ENCODE data around the gene SULT4A1. TPM values are rescaled to one million over a fixed set of nuclear protein-coding genes. Genes with fewer than 3 reads are reported as not detected.

SULT4A1 gene
- total and polyA plus RNA-seq, 2 of the 4 experiments (the other 2 are of a cell fraction) = 1.1 to 5.2 TPM

GRCh38 chr22:43859621-43860020 lies 2.7 kb downstream of the SULT4A1 start:
- no peak overlapping the region for H3K27ac ChIP-seq (ENCODE audit: insufficient read depth, low read length)
- no peak overlapping the region for H3K9ac ChIP-seq (ENCODE audit: low read depth, low read length)
- CTCF ChIA-PET = no interaction called here
- H4K20me1 ChIP-seq (ENCODE audit: insufficient read depth, low read length) = no peaks in the 10 kb centered on the region; the same call in 1 of the 2 replicates
- no peak overlapping the region for H3K56ac ChIP-seq (ENCODE audit: extremely low read depth, insufficient read depth, low read length)
- H2AK5ac ChIP-seq (ENCODE audit: low read depth, low read length) = no peak overlapping the region
- H3K4me2 ChIP-seq (ENCODE audit: low read depth, low read length) = no peak overlapping the region
- intact Hi-C loops (cut with micrococcal nuclease) = no loop called here
- POLR2A ChIA-PET (ENCODE audit: unreplicated experiment) = no interaction called here
- peaks cover 6% of the 10 kb centered on the region for H3K27me3 ChIP-seq (ENCODE audit: control insufficient read depth, insufficient read depth, low read length)
- H2AK9ac ChIP-seq (replicated peaks; ENCODE audit: low read depth, low read length, poor library complexity) = no peak overlapping the region
- in situ Hi-C loops (cut with MboI; ENCODE audit: low sequenced_read_pairs) = no loop called here
- no peaks in the 10 kb centered on the region for H3K4me1 ChIP-seq (ENCODE audit: control insufficient read depth, insufficient read depth, low read length)
- no peak overlapping the region for H3K4me3 ChIP-seq (ENCODE audit: insufficient read depth, low read depth, low read length)
- H3K23ac ChIP-seq (ENCODE audit: low read depth, low read length) = no peak overlapping the region
- H3K9me3 ChIP-seq (ENCODE audit: control insufficient read depth, insufficient read depth, low read length) = no peaks in the 10 kb centered on the region
- H4K91ac ChIP-seq (ENCODE audit: insufficient read depth, low read depth, low read length) = no peak overlapping the region
- H3K9me1 ChIP-seq (ENCODE audit: insufficient read depth, low read length) = no peaks in the 10 kb centered on the region
- ATAC-seq (ENCODE audit: low read depth) = no peak
- no peak overlapping the region for H2BK20ac ChIP-seq (ENCODE audit: low read depth, low read length)
- no peak overlapping the region for H4K8ac ChIP-seq (ENCODE audit: low read depth in 2 of 2, low read length in 2 of 2)
- H3K79me1 ChIP-seq (ENCODE audit: low read depth in 1 of 2, low read length in 2 of 2) = peaks cover 0 to 4% of the 10 kb centered on the region in 2 experiments; a peak in 2 of 4 replicates
- H2BK120ac ChIP-seq (ENCODE audit: low read depth, low read length) = no peak overlapping the region
- TF ChIP-seq BHLHE40 (IDR thresholded peaks at IDR 0.05; ENCODE audit: low read depth, low read length) = no peak
- no peak for TF ChIP-seq USF2 (IDR thresholded peaks at IDR 0.05; ENCODE audit: low read depth, low read length)
- TF ChIP-seq CEBPB (IDR thresholded peaks at IDR 0.05; ENCODE audit: low read depth, low read length) = no peak
- TF ChIP-seq ELK1 (IDR thresholded peaks at IDR 0.05; ENCODE audit: borderline replicate concordance, low read depth, low read length) = no peak
- TF ChIP-seq RCOR1 (IDR thresholded peaks at IDR 0.05; ENCODE audit: insufficient replicate concordance, low read length) = no peak
- TF ChIP-seq RFX5 (IDR thresholded peaks at IDR 0.05; ENCODE audit: low read depth, low read length) = no peak
- no peak for TF ChIP-seq CHD1 (IDR thresholded peaks at IDR 0.05; ENCODE audit: low read depth, low read length)
- no peak overlapping the region for H2AFZ ChIP-seq (replicated peaks; ENCODE audit: low read length, poor library complexity)
- H3K18ac ChIP-seq (ENCODE audit: low read depth, low read length) = no peak overlapping the region
- no peak overlapping the region for H3K14ac ChIP-seq (replicated peaks; ENCODE audit: low read depth, low read length)
- no TSS peak for BruUV-seq (replicated peaks)
- DNase-seq = no peak
- H3K36me3 ChIP-seq (ENCODE audit: control insufficient read depth, insufficient read depth, low read length) = no peaks in the 10 kb centered on the region
- H4K5ac ChIP-seq (ENCODE audit: low read depth, low read length) = no peak overlapping the region
- no peak overlapping the region for H3K4ac ChIP-seq (ENCODE audit: low read depth, low read length)
- H2BK15ac ChIP-seq (ENCODE audit: low read depth, low read length) = no peak overlapping the region
- 100% methylated on average over 1 of the region's 14 CpGs; no CpG with 5 or more reads in 1 of the 2 experiments for WGBS, 2 experiments (ENCODE audit: extremely low coverage in 2 of 2, insufficient read length in 1 of 2)
- dilution Hi-C loops (cut with HindIII; ENCODE audit: low sequenced_read_pairs, unreplicated experiment) = no loop called here
- no peak overlapping the region for H2BK5ac ChIP-seq (ENCODE audit: low read depth, low read length, poor library complexity, severe bottlenecking)
